Transverse colon (tissue), 4 donors: ENCODE results near the gene MSI2.

ENCODE experiments used
- CTCF ChIP-seq, 5 experiments: fragments of 200-600 bp in 3 of 5; fragments of 450-650 bp in 2 of 5; sonication (generic) in 3 of 5; IDR thresholded peaks; 1 replicate in 2 of 5; 2 replicates in 3 of 5; pipeline ENCODE4 v1.5.1; 2016 to 2017; ENCODE audit warnings: antibody characterized with exemption in 5 of 5, inconsistent platforms in 3 of 5, mild to moderate bottlenecking in 2 of 5, moderate library complexity in 1 of 5
- POLR2A ChIP-seq: fragments of 450-650 bp; IDR thresholded peaks from one replicate; pipeline ENCODE4 v1.6.1; 2016; ENCODE audit warnings: antibody characterized with exemption, mild to moderate bottlenecking, moderate library complexity
- POLR2AphosphoS5 ChIP-seq, 3 donors: sonication (generic); formaldehyde crosslinking; IDR thresholded peaks; one replicate each; pipeline ENCODE4 v1.6.1; 2016; ENCODE audit warnings: antibody characterized with exemption in 3 of 3

- TF ChIP-seq CTCF (IDR thresholded peaks at IDR 0.05) (no peak), POLR2A (no peak), POLR2AphosphoS5 (IDR thresholded peaks at IDR 0.05) (no peak)
These were observed 15.5 kb downstream of the MSI2 start for GRCh38 chr17:57271821-57272220.
